Gastrocnemius medialis (tissue), 4 donors: ENCODE results near the gene ARHGAP5.

Experiments
- CTCF ChIP-seq, 5 experiments: fragments of 450-650 bp in 3 of 5; fragments of 200-600 bp in 2 of 5; sonication (generic) in 2 of 5; IDR thresholded peaks in 4 of 5; conservative IDR thresholded peaks in 1 of 5; 1 replicate in 4 of 5; 2 replicates in 1 of 5; pipeline ENCODE4 v1.5.1; 2016 to 2019; ENCODE audit warnings: antibody characterized with exemption in 5 of 5, mild to moderate bottlenecking in 3 of 5, moderate library complexity in 3 of 5
- POLR2A ChIP-seq, 2 donors: fragments of 450-650 bp; IDR thresholded peaks; one replicate each; pipeline ENCODE4 v1.6.1; 2017; ENCODE audit warnings: antibody characterized with exemption in 2 of 2, mild to moderate bottlenecking in 2 of 2, moderate library complexity in 2 of 2

- no peak for TF ChIP-seq CTCF (IDR thresholded peaks at IDR 0.05 in 4 of 5, conservative IDR thresholded peaks at IDR 0.05 in 1 of 5)
- TF ChIP-seq POLR2A (IDR thresholded peaks at IDR 0.05): no peak
Observed at GRCh38 chr14:32183151-32184058, 106.3 kb downstream of the ARHGAP5 start.
